Mucosa of descending colon (tissue), 3 donors: ENCODE results near the gene OCA2. TPM values are rescaled to one million over a fixed set of nuclear protein-coding genes. Genes with fewer than 3 reads are reported as not detected.

Experiments
- ATAC-seq: fragments of 200-7000 bp; cut with Tn5 transposase; one replicate; pipeline ENCODE4 v1.9.1; 2020; ENCODE audit warnings: mild to moderate bottlenecking, moderate library complexity
- DNase-seq, 3 donors: peaks; one replicate each; pipeline ENCODE4 v3.0.0-alpha.2; 2020
- H3K36me3 ChIP-seq: fragments of 200-600 bp; one replicate; pipeline ENCODE4 v1.8.0; 2021; ENCODE audit warnings: low read depth, mild to moderate bottlenecking
- H3K4me1 ChIP-seq: fragments of 200-600 bp; one replicate; pipeline ENCODE4 v1.8.0; 2021; ENCODE audit warnings: low read depth, mild to moderate bottlenecking
- H3K4me3 ChIP-seq: fragments of 200-600 bp; one replicate; pipeline ENCODE4 v1.8.0; 2021; ENCODE audit warnings: mild to moderate bottlenecking
- H3K9me3 ChIP-seq: fragments of 200-600 bp; one replicate; pipeline ENCODE4 v1.8.0; 2021; ENCODE audit warnings: mild to moderate bottlenecking
- intact Hi-C, 2 donors: fragments of 100-400 bp; cut with DNase I in 1 of 2; cut with micrococcal nuclease in 1 of 2; formaldehyde crosslinking; loops; one replicate each; pipeline versions ENCODE4 v1.11.0 to v1.11.1; 2022; cut with DNase I, micrococcal nuclease
- total RNA-seq, 3 donors: library from RNA; stranded (reverse); fragmentation: NEBNext Ultra II Directional in 2 of 3; extraction: Animal tissue kit (Norgen Biotek cat#: 25700) in 2 of 3; gene quantifications; one replicate each; pipeline versions ENCODE4 v1.2.1 to v1.2.4, GENCODE V29; 2021 to 2023
- TF ChIP-seq, protein P1 (sequence below): fragments of 200-600 bp; IDR thresholded peaks from one replicate; pipeline ENCODE4 v1.8.0; 2022; ENCODE audit warnings: antibody characterized with exemption, mild to moderate bottlenecking
- donor health status: DM: no; HTN: no; CAD: no; lungs with moderate emphysema.
- donor health status: DM: no; HTN: no; CAD: no.
- donor health status: DM: no; HTN: yes; CAD: no.

OCA2 gene
- total RNA-seq, 3 donors from 2014 or later, result 0.22 to 0.32 TPM; not detected in 1

DNA sequence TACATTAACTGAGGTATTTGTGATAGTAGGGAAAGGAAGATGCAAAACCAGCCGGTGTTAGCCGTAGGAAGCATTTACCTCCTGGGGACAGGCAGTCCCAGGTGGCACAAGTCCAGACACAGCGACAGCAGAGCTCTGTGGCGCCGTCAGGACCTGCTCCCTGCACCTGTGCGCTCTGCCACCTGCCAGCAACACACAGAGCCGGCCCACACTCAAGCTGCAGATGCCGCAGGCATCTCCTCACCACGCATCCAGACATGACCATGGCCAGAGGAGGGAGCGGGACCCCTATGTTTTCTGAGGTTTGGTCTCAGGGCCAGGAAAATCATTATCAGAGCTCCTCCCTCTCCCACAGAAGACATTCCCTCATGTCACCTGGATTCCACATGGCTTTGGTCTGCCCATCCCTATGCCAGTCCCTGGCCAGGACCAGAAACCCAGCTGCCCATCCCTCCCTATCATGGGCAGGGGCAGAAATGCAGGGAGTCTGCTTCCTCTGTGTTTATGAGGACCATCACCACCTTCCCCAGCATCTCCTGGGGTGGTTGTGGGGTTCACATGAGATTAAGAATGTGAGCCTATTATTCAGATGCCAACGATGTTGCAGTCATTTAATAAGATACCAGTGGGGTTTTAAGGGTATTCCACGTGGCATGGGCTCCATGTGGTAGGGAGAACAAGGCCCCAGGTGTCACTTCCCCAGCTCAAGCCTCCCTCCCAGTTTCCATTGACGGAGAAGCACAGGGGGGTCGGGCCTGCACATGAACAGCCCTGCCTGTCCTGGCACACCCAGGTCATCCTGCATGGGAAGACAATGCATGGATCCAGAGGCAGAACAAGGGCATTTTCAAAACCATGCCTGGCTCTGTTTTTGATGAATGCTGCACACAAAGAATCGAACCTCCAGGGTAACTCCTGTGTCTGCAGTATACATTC is 251.1 kb downstream of the OCA2 start:
- ATAC-seq (no peak), DNase-seq (no peak)
- no peaks in the 10 kb centered on the region for H3K36me3 ChIP-seq
- H3K9me3 ChIP-seq, result peaks cover 67% of the 10 kb centered on the region
- intact Hi-C loops, result no loop called here
- TF ChIP-seq, protein P1, sequence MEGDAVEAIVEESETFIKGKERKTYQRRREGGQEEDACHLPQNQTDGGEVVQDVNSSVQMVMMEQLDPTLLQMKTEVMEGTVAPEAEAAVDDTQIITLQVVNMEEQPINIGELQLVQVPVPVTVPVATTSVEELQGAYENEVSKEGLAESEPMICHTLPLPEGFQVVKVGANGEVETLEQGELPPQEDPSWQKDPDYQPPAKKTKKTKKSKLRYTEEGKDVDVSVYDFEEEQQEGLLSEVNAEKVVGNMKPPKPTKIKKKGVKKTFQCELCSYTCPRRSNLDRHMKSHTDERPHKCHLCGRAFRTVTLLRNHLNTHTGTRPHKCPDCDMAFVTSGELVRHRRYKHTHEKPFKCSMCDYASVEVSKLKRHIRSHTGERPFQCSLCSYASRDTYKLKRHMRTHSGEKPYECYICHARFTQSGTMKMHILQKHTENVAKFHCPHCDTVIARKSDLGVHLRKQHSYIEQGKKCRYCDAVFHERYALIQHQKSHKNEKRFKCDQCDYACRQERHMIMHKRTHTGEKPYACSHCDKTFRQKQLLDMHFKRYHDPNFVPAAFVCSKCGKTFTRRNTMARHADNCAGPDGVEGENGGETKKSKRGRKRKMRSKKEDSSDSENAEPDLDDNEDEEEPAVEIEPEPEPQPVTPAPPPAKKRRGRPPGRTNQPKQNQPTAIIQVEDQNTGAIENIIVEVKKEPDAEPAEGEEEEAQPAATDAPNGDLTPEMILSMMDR, result no peak
- no peaks in the 10 kb centered on the region for H3K4me1 ChIP-seq
- H3K4me3 ChIP-seq, result no peak overlapping the region

DNA sequence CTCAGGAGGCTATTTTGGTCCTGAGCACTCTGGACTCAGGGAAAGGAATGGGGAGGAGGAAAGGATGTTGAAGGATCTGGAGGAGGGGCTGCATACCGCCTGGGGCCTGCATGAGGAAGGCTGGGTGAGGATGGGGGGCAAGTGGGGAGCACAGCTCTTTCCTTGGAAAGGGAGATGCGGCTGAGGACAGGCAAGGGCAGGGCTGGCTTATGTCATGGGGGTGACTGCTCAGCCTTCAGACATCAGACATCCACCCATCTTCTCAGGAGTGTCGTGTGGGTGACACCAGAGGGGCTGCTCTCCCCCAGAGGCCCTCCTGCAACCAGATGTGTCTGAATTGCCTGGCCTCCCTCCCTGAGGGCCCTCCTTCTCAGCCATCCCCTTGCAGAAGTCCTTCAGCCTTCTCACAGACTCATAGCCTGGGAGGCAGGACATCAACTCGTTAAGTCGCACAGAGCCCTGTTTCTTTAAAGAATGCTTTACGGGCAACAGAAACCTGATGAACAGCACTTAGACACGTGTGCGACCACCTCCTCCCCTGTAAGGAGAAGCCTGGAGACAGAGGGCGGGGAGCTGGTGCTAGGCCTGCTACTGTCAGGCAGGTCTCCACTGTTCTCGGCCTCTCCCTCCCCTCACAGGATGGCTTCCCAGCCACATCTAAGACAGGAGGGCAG is 252.3 kb downstream of the OCA2 start:
- Histone ChIP-seq H3K4me1 (no peaks in the 10 kb centered on the region), H3K36me3 (no peaks in the 10 kb centered on the region), H3K9me3 (peaks cover 65% of the 10 kb centered on the region), H3K4me3 (no peak overlapping the region)
- no peak for DNase-seq
- no peak for ATAC-seq
- intact Hi-C loops, result no loop called here
- TF ChIP-seq, protein P1, result no peak

DNA sequence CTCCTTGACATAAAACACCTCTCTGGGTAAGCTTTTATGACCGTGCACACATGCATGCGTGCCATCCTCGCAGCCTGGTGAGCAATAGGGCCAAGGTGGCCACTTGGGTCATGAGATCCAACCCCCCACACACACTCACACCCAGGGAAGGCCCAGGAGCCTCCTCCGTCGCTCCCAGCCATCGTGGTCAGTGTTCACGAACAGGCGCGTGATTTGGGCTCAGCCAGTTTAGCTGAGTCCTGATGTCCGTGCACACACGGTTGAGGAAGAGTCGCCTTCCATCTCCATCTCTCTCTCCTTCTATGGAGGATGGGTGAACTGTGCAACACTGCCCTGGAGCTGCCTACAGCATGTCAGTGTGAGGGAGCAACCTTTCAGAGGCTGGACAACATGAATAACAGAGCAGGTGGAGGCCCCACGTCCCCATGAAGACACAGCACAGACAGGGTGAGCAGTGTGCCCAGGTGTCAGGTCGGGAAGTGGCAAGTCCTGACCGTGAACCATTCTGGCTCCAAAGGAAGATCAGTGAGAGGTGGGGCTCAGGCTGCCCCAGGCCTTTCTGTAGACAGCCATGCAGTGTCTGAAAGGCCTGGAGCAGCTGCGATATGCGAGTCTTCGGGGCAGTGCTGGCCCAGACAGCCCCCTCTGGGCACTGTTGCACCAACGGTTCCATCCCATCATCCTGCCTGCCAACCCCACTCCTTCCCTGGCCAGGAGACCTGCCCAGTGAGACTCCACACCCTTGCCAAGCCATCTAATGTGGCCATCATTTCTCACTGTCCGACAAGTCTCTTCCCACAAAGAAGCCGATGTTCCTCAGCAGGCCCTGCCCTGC is 253.4 kb downstream of the OCA2 start:
- DNase-seq, result no peak
- no peaks in the 10 kb centered on the region for H3K36me3 ChIP-seq
- intact Hi-C loops, result no loop called here
- ATAC-seq, result no peak
- peaks cover 56% of the 10 kb centered on the region for H3K9me3 ChIP-seq
- no peaks in the 10 kb centered on the region for H3K4me1 ChIP-seq
- TF ChIP-seq, protein P1, result no peak
- no peak overlapping the region for H3K4me3 ChIP-seq

DNA sequence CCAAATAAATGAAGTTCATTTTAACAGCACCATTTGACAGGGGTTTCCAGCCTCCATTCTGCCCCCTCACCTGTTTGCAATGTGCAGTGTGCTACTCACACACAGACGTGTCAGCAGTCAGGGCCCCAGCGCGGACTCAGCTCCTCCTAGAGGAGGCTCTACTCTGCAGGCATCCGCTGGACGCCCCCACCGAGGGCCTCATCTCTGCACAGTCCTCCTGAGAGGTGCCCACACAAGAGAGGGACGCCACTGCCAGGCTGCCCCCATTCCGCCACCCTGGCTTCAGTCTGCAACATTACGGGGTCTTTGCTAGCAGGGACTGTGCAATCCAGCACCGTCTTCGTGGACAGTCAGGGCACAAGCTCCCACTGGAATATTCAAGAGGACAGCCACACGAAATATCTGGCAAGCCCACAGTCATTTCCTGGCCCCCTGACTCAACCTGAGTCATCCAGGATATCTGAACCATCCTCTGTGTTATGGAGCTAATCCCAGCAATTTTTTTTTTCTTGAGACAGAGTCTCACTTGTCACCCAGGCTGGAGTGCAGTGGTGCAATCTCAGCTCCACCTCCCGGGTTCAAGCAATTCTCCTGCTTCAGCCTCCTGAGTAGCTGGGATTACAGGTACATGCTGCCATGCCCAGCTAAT is 255.0 kb downstream of the OCA2 start:
- H3K36me3 ChIP-seq, result no peaks in the 10 kb centered on the region
- DNase-seq (no peak), ATAC-seq (no peak)
- peaks cover 53% of the 10 kb centered on the region for H3K9me3 ChIP-seq
- H3K4me3 ChIP-seq, result no peak overlapping the region
- H3K4me1 ChIP-seq, result no peaks in the 10 kb centered on the region
- TF ChIP-seq, protein P1, result no peak
- intact Hi-C loops, result no loop called here

DNA sequence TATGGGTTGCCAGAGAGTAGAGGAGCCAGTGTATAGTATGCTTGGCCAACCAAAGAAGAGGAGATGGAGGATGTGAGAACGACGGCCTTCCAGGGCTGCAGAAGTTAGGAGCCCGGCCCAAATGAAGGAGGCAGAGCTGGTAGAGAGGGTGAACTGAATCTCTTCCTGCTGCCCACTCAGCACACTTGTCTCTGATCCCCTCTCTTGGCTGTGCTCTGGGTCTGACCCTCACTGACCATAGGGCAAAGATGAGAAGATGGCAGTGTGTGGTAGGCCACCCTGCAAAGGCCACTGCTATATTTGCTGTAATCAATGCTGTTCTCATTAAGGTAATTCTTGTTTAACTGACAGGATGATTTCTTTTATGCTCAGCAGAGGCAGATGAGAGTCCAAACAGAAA is 256.0 kb downstream of the OCA2 start:
- Histone ChIP-seq H3K4me3 (no peak overlapping the region), H3K36me3 (no peaks in the 10 kb centered on the region), H3K4me1 (no peaks in the 10 kb centered on the region), H3K9me3 (peaks cover 47% of the 10 kb centered on the region)
- DNase-seq (no peak), ATAC-seq (no peak)
- TF ChIP-seq, protein P1, result no peak
- intact Hi-C loops, result no loop called here
